Activated CD8-positive, alpha-beta memory T cell treated with anti-CD3 and anti-CD28 coated beads, Interleukin-2, amount 10 ng/mL, durations not matched to agents 7 days and 5 days (primary cell): ENCODE data around the gene C2orf68. TPM values are rescaled to one million over a fixed set of nuclear protein-coding genes. Genes with fewer than 3 reads are reported as not detected.
"Not testable (repeated sequence)": the region's sequence is repeated elsewhere in the genome, so short reads cannot be mapped to it uniquely, and the experiment has no call there.

Source experiments
- ATAC-seq: fragments of 150-1000 bp; cut with Tn5 transposase; one replicate; pipeline ENCODE4 v1.10.0; 2021; ENCODE audit warnings: moderate library complexity
- CTCF ChIA-PET: fragments of 350-600 bp; sonication (Branson Sonifier 250); formaldehyde crosslinking; loops from one replicate; lab custom pipeline; 2021; ENCODE audit warnings: antibody characterized with exemption; lab: Charles Lee
- DNase-seq: peaks from one replicate; pipeline ENCODE4 v3.0.0-alpha.2; 2020
- H3K27ac Mint-ChIP-seq: one replicate; pipeline ENCODE4 v1.8.0; 2021; ENCODE audit warnings: mild to moderate bottlenecking, mixed read lengths
- H3K27me3 Mint-ChIP-seq: one replicate; pipeline ENCODE4 v1.8.0; 2021; ENCODE audit warnings: mixed read lengths
- H3K36me3 Mint-ChIP-seq: one replicate; pipeline ENCODE4 v1.8.0; 2021; ENCODE audit warnings: mild to moderate bottlenecking, mixed read lengths
- H3K4me1 Mint-ChIP-seq: one replicate; pipeline ENCODE4 v1.8.0; 2021; ENCODE audit warnings: mixed read lengths
- H3K4me3 Mint-ChIP-seq: one replicate; pipeline ENCODE4 v1.8.0; 2021; ENCODE audit warnings: mild to moderate bottlenecking, moderate library complexity, mixed read lengths
- H3K9me3 Mint-ChIP-seq: one replicate; pipeline ENCODE4 v1.8.0; 2022; ENCODE audit warnings: low read depth, mixed read lengths
- total RNA-seq, 2 experiments: library from RNA; stranded (reverse); gene quantifications; one replicate each; pipeline ENCODE4 v1.2.3, GENCODE V29; 2021

Gene C2orf68, protein sequence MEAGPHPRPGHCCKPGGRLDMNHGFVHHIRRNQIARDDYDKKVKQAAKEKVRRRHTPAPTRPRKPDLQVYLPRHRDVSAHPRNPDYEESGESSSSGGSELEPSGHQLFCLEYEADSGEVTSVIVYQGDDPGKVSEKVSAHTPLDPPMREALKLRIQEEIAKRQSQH
- total RNA-seq: 10 to 100 TPM; 47.3 to 47.9 TPM

DNA sequence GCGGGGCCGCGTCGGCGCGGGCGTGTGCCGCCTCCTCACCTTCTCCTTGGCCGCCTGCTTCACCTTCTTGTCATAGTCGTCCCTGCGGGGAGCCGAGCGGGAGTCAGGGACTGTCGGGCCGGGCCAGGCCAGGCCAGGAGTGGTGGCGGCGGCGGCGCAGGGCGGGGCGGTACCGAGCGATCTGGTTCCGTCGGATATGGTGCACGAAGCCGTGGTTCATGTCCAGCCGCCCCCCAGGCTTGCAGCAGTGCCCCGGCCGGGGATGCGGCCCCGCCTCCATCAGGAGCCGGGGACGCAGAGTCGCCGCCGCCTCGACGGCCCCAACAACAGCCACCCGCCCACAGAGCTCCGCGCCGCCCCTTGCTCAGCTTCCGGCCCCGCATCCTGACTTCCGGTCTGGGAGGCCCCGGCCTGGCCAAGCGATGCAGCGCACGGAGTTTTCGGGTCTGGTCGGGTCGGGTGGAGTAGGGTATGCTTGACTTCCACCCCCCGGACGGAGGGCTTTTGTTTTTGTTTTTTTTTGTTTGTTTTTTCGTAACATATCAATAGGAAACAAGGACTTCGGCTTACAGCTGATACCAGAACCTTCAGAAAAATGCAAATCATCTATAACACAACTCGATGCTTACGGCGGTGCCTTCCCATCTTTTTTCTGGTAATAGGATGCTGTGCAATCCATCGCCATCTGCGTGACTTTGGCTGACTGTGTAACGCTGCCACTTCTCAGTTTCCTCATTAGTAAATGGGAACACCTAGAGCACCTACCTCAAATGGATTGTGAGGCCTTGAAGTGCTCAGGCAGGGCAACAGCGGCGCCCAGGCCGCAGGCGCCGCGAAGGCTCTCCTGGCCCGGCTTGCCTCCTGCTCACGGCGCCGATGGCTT lies at the start of gene C2orf68:
Gene C2orf68 (minus strand): TSS at position 362 of the 883 bp plus-strand sequence. CDS start 82 bp downstream, at position 280.
- Mint-ChIP-seq H3K36me3 (peaks cover 18% of the 10 kb centered on the region), H3K9me3 (no peaks in the 10 kb centered on the region), H3K27me3 (no peaks in the 10 kb centered on the region), H3K27ac (peak within 1 kb of the TSS; percentile 87), H3K4me1 (peaks cover 34% of the 10 kb centered on the region), H3K4me3 (peak within 1 kb of the TSS; percentile 87)
- CTCF ChIA-PET: interaction anchor here (1.0 to 1.6 kb wide), 4 partner anchors 10 to 56 kb away, joined by 4 to 5 read pairs (median 4); partner anchors contain the start of gene RNF181
- ATAC-seq: peak; percentile 81
- DNase-seq: peak; percentile 93

DNA sequence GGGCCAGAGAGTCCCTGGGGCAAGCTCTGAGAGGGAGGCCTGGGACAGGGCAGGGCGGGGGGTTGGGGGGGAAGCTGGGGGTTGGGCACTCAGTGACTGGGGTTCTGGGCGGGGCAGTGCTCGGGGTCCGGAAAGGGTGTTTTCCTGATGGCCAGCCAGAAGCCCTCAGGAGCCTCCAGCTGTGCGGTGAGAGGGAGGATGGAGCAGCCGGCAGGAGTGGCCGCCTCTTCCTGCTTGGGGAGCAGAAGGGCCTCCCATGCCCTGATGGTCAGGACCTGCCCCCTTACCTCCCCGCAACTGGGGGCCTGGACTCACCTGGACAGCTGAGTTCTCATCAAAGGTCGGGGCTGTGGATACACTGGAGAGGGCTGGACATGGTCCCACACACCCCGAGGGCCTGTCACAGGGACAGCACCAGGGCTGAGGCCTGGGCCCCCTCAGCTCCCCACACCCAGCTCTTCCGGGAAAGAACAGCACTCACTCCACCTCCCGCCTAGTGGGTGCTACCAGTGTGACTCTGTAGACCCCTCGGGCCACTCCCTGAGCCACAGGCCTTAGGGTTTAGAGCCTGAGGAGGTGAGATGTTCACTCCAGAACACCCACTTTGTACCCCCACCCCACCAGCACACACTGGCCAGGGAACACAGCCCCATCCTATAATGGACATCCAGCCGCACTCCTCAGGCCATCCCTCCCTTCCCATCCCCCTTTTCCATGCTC lies 49.4 kb upstream of the C2orf68 start:
- no peaks in the 10 kb centered on the region for H3K27me3 Mint-ChIP-seq
- peaks cover 4% of the 10 kb centered on the region for H3K36me3 Mint-ChIP-seq
- peaks cover 15% of the 10 kb centered on the region for H3K4me1 Mint-ChIP-seq
- H3K9me3 Mint-ChIP-seq: no peaks in the 10 kb centered on the region
- CTCF ChIA-PET: interaction anchor here (1.6 to 1.9 kb wide), 2 partner anchors 17 to 153 kb away, joined by 5 to 6 read pairs; no protein-coding TSS in a partner anchor
- H3K27ac Mint-ChIP-seq: no peak overlapping the region
- ATAC-seq (no peak), DNase-seq (no peak)
- H3K4me3 Mint-ChIP-seq: no peak overlapping the region

DNA sequence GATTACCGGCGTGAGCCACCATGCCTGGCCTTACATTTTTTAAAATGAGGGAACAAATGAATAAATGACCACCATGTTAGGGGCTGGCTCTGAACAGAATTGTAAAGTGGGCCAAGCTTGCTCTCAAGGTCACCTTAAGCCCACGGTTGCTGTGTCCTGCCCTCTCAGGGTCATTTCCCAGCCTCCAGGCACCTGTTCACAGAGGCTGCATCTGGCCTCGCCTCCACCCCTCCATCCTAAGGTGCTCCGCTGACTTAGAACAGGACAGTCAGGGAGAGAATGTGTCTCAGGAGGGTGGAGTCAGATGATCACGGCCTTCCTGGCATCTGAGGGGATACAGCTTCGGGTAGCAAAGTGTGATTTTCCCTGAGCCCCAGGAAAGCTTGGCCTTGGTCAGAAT lies 48.9 kb upstream of the C2orf68 start:
- Mint-ChIP-seq H3K9me3 (no peaks in the 10 kb centered on the region), H3K27ac (no peak overlapping the region), H3K36me3 (peaks cover 4% of the 10 kb centered on the region), H3K27me3 (no peaks in the 10 kb centered on the region), H3K4me1 (peaks cover 20% of the 10 kb centered on the region), H3K4me3 (no peak overlapping the region)
- ATAC-seq: no peak
- no peak for DNase-seq
- CTCF ChIA-PET: interaction anchor here (0.7 to 1.9 kb wide), 4 partner anchors 16 to 153 kb away, joined by 3 to 6 read pairs (median 4); no protein-coding TSS in a partner anchor

DNA sequence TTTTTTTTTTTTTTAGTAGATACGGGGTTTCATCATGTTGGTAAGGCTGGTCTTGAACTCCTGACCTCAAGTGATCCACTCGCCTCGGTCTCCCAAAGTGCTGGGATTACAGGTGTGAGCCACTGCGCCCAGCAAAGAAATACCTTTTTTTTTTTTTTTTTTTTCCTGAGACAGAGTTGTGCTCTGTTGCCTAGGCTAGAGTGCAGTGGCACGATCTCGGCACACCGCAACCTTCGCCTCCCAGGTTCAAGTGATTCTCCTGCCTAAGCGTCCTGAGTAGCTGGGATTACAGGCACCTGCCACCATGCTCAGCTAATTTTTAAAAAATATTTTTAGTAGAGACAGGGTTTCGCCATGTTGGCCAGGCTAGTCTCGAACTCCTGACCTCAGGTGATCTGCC lies 48.4 kb upstream of the C2orf68 start:
- H3K36me3 Mint-ChIP-seq, H3K4me3 Mint-ChIP-seq, H3K9me3 Mint-ChIP-seq, DNase-seq, H3K27me3 Mint-ChIP-seq, H3K27ac Mint-ChIP-seq, ATAC-seq: not testable (repeated sequence)
- CTCF ChIA-PET: interaction anchor here (0.7 to 1.9 kb wide), 4 partner anchors 16 to 154 kb away, joined by 3 to 6 read pairs (median 4); no protein-coding TSS in a partner anchor
- H3K4me1 Mint-ChIP-seq: peaks cover 20% of the 10 kb centered on the region

DNA sequence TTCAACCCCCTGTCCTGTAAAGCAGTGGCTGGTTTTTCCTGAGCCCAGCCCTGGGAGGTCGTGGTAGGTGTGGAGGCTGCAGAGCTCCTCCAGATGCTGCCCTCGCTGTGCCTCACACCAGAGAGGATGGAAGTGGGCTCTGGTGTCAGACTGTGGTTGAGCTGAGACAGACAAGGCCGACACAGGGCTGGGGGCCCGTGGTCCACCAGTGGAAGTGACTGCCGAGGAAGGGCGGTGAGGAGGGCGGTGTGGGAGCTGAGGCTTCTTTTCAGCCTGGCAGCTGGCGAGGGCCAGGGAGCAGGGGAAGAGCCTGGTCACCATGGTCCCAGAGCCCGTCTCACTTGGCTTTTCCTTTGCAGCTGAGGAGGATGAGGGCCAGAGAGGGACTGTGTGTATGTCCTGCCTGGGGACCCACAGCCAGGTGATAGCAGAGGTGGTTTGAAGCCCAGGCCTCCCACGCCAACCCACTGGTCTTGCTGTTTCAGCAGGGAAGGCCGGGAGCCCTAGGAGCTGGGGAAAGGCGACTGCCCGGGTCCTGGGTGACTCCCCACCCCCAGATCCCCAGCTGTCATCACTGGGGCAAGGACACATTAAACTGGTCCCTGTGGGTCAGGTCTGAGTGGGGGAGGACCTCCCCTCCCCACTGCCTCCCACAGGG lies 47.6 kb upstream of the C2orf68 start:
- DNase-seq (peak; percentile 69), ATAC-seq (peak; percentile 78)
- Mint-ChIP-seq H3K4me3 (no peak overlapping the region), H3K4me1 (peaks cover 20% of the 10 kb centered on the region), H3K9me3 (no peaks in the 10 kb centered on the region), H3K27ac (peak overlapping the region; percentile 29), H3K27me3 (no peaks in the 10 kb centered on the region), H3K36me3 (peaks cover 5% of the 10 kb centered on the region)
- CTCF ChIA-PET: interaction anchor here (0.9 to 3.8 kb wide), 13 partner anchors 9 to 168 kb away, joined by 3 to 15 read pairs (median 4); no protein-coding TSS in a partner anchor

DNA sequence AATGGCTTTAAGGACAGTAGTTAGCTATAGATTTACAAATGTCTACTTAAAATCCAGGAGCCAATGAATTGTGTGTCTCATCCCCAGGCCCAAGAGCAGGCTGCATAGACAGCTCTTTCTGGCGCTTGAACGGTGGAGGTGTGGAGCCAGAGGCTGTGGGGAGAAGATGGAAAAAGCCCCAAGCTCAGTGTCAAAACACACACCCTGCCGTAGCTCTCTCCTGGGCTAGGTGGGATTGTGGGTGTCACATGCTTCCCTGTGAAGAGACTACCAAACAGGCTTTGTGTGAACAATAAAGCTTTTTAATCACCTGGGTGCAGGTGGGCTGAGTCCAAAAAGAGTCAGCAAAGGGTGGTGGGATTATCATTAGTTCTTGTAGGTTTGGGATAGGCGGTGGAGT lies 45.5 kb upstream of the C2orf68 start:
- not testable (repeated sequence) for H3K27ac Mint-ChIP-seq, ATAC-seq, H3K4me3 Mint-ChIP-seq, H3K27me3 Mint-ChIP-seq, DNase-seq, H3K9me3 Mint-ChIP-seq
- Mint-ChIP-seq H3K4me1 (peaks cover 24% of the 10 kb centered on the region), H3K36me3 (peaks cover 14% of the 10 kb centered on the region)
- CTCF ChIA-PET: interaction anchor here (1.0 to 3.8 kb wide), 4 partner anchors 9 to 156 kb away, joined by 3 to 15 read pairs (median 4); no protein-coding TSS in a partner anchor

DNA sequence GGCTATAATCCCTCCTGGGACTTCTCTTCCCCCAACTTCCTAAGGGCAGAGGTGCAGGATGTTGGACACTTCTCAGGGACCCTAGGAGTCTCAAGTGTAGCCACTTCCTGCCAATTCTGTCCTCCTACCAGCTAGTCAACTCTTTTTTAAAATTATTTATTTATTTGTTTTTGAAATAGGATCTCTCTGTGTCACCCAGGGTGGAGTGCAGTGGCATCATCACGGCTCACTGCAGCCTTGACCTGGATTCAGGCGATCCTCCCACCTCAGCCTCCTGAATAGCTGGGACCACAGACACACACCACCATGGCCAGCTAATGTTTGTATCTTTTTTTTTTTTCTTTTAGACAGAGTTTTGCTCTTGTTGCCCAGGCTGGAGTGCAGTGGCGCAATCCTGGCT lies 44.6 kb upstream of the C2orf68 start:
- Mint-ChIP-seq H3K9me3 (no peaks in the 10 kb centered on the region), H3K4me3 (no peak overlapping the region), H3K27ac (no peak overlapping the region), H3K36me3 (peaks cover 19% of the 10 kb centered on the region), H3K4me1 (peaks cover 24% of the 10 kb centered on the region), H3K27me3 (no peaks in the 10 kb centered on the region)
- CTCF ChIA-PET: interaction anchor here (0.6 to 3.8 kb wide), 3 partner anchors 19 to 157 kb away, joined by 3 to 15 read pairs (median 4); no protein-coding TSS in a partner anchor
- ATAC-seq (no peak), DNase-seq (no peak)

DNA sequence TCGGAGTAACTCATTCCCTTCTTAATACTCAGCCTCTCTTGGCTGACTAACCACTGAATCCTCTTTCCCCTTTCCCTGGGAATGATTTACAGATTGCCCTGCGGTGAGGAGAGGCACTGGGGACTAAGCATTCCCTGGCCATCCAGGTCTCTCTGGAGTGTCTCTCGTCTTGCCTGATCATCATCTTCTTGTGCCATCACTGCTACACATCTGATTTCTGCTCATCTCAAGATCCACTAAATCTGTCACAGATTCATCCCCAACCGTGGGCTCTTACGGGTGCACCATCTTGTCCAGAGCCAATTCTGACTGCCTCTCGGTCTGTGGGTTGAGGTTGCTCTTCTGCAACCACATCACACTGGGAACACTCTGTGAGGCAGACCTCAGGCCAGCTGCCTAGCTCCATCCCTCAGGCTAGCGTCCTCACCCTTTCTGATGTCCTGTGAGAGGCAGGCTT lies 44.1 kb upstream of the C2orf68 start:
- no peak overlapping the region for H3K4me3 Mint-ChIP-seq
- peaks cover 24% of the 10 kb centered on the region for H3K4me1 Mint-ChIP-seq
- CTCF ChIA-PET: interaction anchor here (0.8 to 3.8 kb wide), 2 partner anchors 19 to 51 kb away, joined by 3 to 15 read pairs; no protein-coding TSS in a partner anchor
- ATAC-seq (no peak), DNase-seq (no peak)
- H3K27ac Mint-ChIP-seq: no peak overlapping the region
- H3K9me3 Mint-ChIP-seq: no peaks in the 10 kb centered on the region
- no peaks in the 10 kb centered on the region for H3K27me3 Mint-ChIP-seq
- H3K36me3 Mint-ChIP-seq: peaks cover 22% of the 10 kb centered on the region

DNA sequence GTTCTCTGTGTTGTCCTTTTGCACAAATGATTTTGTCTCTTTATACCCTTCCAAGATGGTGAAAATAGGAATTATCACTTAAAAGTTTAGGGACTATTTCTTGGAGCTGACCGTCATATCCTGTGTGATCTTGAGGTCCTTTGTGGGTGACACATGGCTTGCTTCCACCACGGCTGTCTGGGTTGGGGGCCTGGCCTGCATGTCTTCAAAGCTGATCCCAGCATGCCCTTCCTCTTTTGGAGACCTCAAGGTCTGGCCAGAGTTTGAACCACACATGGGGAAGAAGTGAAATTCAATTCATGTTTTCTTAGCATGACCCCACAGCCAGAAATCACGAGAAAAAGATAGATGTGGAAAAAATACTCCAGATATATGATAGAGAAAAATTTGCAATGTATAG lies 42.1 kb upstream of the C2orf68 start:
- Mint-ChIP-seq H3K4me1 (peaks cover 14% of the 10 kb centered on the region), H3K27me3 (no peaks in the 10 kb centered on the region), H3K27ac (no peak overlapping the region), H3K4me3 (no peak overlapping the region), H3K36me3 (peaks cover 29% of the 10 kb centered on the region), H3K9me3 (no peaks in the 10 kb centered on the region)
- ATAC-seq: no peak
- CTCF ChIA-PET: no interaction called here
- no peak for DNase-seq

DNA sequence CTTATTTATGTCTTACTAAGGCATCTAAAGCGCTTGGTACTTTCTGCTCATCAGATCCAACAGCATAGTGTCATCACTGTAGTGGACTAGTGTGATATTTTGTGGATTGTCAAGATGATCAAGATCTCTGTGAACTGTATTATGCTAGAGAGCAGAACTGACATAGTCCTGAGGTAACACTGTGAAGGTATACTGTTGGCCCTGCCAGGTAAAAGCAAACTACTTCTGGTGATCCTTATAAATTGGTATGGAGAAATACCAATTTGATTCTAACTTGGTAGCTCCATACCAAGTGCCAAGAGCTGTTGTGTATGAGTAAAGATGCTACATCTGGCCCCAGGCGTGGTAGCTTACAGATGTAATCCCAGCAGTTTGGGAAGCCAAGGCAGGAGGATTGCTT lies 40.2 kb upstream of the C2orf68 start:
- DNase-seq (no peak), ATAC-seq (no peak)
- H3K27me3 Mint-ChIP-seq: no peaks in the 10 kb centered on the region
- no peak overlapping the region for H3K4me3 Mint-ChIP-seq
- H3K9me3 Mint-ChIP-seq: no peaks in the 10 kb centered on the region
- H3K27ac Mint-ChIP-seq: no peak overlapping the region
- CTCF ChIA-PET: interaction anchor here (1.0 to 1.5 kb wide), 3 partner anchors 14 to 162 kb away, joined by 3 to 6 read pairs (median 6); no protein-coding TSS in a partner anchor
- peaks cover 39% of the 10 kb centered on the region for H3K36me3 Mint-ChIP-seq
- H3K4me1 Mint-ChIP-seq: peaks cover 14% of the 10 kb centered on the region

DNA sequence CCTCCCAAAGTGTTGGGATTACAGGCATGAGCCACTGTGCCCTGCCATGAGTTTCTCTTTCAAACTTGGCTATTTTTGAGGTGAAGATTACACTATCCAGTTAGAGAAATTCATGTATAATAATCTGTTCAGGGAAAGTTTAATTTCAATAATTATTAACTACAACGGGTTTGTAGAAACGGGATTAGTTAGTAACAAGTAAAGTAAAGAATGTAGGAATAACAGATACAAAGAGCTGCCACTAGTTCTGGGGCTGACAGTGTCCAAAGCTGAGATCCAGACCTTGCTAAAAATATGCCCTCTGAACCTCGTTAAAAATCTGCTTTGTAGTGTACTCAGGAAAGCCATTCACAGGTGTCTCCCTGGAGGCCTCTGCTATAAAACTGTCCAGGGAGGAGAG lies 39.2 kb upstream of the C2orf68 start:
- H3K4me3 Mint-ChIP-seq: no peak overlapping the region
- no peaks in the 10 kb centered on the region for H3K27me3 Mint-ChIP-seq
- ATAC-seq: no peak
- H3K9me3 Mint-ChIP-seq: no peaks in the 10 kb centered on the region
- H3K4me1 Mint-ChIP-seq: peaks cover 11% of the 10 kb centered on the region
- DNase-seq: no peak
- no peak overlapping the region for H3K27ac Mint-ChIP-seq
- peaks cover 45% of the 10 kb centered on the region for H3K36me3 Mint-ChIP-seq
- CTCF ChIA-PET: interaction anchor here (0.6 to 4.0 kb wide), 6 partner anchors 8 to 78 kb away, joined by 3 to 28 read pairs (median 5); no protein-coding TSS in a partner anchor

DNA sequence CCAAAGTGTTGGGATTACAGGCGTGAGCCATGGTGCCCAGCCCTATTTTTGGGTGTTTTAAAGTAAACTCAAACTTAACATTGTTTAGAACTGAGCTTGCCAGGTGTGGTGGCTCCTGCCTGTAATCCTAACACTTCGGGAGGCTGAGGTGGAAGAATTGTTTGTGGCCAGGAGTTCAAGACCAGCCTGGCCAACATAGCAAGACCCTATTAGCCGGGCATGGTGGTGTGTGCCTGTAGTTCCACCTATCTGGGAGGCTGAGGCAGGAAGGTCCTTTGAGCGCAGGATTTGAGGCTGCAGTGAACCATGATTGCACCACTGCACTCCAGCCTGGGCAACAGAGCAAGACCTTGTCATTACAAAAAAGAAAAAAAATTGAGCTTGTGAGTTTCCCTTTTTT lies 38.6 kb upstream of the C2orf68 start:
- no peaks in the 10 kb centered on the region for H3K9me3 Mint-ChIP-seq
- no peak overlapping the region for H3K4me3 Mint-ChIP-seq
- peaks cover 8% of the 10 kb centered on the region for H3K4me1 Mint-ChIP-seq
- no peaks in the 10 kb centered on the region for H3K27me3 Mint-ChIP-seq
- no peak overlapping the region for H3K27ac Mint-ChIP-seq
- DNase-seq: no peak
- no peak for ATAC-seq
- H3K36me3 Mint-ChIP-seq: peaks cover 49% of the 10 kb centered on the region
- CTCF ChIA-PET: interaction anchor here (1.0 to 4.0 kb wide), 8 partner anchors 9 to 79 kb away, joined by 3 to 28 read pairs (median 5); no protein-coding TSS in a partner anchor
